Mesenchymal stem cell (in vitro differentiated cells and primary cell): Measurements from ENCODE around the gene OLIG3.

ENCODE experiments used
- DNase-seq: peaks from one replicate; pipeline ENCODE4 v3.0.0-alpha.2; 2013
- H2AFZ ChIP-seq: one replicate; pipeline ENCODE4 v1.6.1; 2013; ENCODE audit warnings: low read depth, mild to moderate bottlenecking, control low read depth, inconsistent platforms, low read length, moderate library complexity
- H2AK5ac ChIP-seq: 2 replicates; pipeline ENCODE4 v1.6.1; 2013; ENCODE audit warnings: low read length, moderate library complexity, mild to moderate bottlenecking, inconsistent platforms; ENCODE audit not compliant: severe bottlenecking
- H2BK120ac ChIP-seq: one replicate; pipeline ENCODE4 v1.6.1; 2013; ENCODE audit warnings: low read depth, mild to moderate bottlenecking, inconsistent platforms, low read length, moderate library complexity
- H2BK12ac ChIP-seq, 2 experiments: one replicate each; pipeline ENCODE4 v1.6.1; 2013; ENCODE audit warnings: inconsistent platforms in 2 of 2, low read length in 2 of 2, mild to moderate bottlenecking in 2 of 2, moderate library complexity in 2 of 2, control low read depth in 1 of 2
- H2BK15ac ChIP-seq: one replicate; pipeline ENCODE4 v1.6.1; 2013; ENCODE audit warnings: mild to moderate bottlenecking, low read depth, inconsistent platforms; ENCODE audit not compliant: poor library complexity, severe bottlenecking
- H2BK5ac ChIP-seq: 2 replicates; pipeline ENCODE4 v1.6.1; 2013; ENCODE audit warnings: low read depth, mild to moderate bottlenecking, low read length, control low read depth, inconsistent platforms; ENCODE audit not compliant: poor library complexity, severe bottlenecking
- H3K14ac ChIP-seq, 2 experiments: one replicate each; pipeline ENCODE4 v1.6.1; 2013; ENCODE audit warnings: inconsistent platforms in 2 of 2, low read length in 2 of 2, control low read depth in 1 of 2, mild to moderate bottlenecking in 1 of 2, moderate library complexity in 1 of 2
- H3K18ac ChIP-seq, 2 experiments: one replicate each; pipeline ENCODE4 v1.6.1; 2013; ENCODE audit warnings: inconsistent platforms in 2 of 2, low read length in 2 of 2, control low read depth in 1 of 2, low read depth in 1 of 2, mild to moderate bottlenecking in 1 of 2
- H3K23ac ChIP-seq, 2 experiments: one replicate each; pipeline ENCODE4 v1.6.1; 2013; ENCODE audit warnings: inconsistent platforms in 2 of 2, low read length in 2 of 2, mild to moderate bottlenecking in 2 of 2, moderate library complexity in 2 of 2, control low read depth in 1 of 2
- H3K27ac ChIP-seq: 2 replicates; pipeline ENCODE4 v1.5.1; 2013; ENCODE audit warnings: mild to moderate bottlenecking, moderate library complexity, low read length, control low read depth, inconsistent platforms; ENCODE audit not compliant: poor library complexity, severe bottlenecking
- H3K27me3 ChIP-seq, 2 experiments: 2 replicates each; pipeline versions ENCODE4 v1.6.1 to v1.7.0; 2013; ENCODE audit warnings: low read length in 2 of 2, mild to moderate bottlenecking in 2 of 2, moderate library complexity in 2 of 2, control low read depth in 1 of 2, inconsistent platforms in 1 of 2; ENCODE audit not compliant: control insufficient read depth in 1 of 2, insufficient read depth in 1 of 2
- H3K36me3 ChIP-seq, 2 experiments: 2 replicates each; pipeline versions ENCODE4 v1.6.1 to v1.7.0; 2013; ENCODE audit warnings: low read length in 2 of 2, control low read depth in 1 of 2, inconsistent platforms in 1 of 2, low read depth in 1 of 2, mild to moderate bottlenecking in 1 of 2; ENCODE audit not compliant: insufficient read depth in 2 of 2, control insufficient read depth in 1 of 2
- H3K4ac ChIP-seq, 2 experiments: one replicate each; pipeline ENCODE4 v1.6.1; 2013; ENCODE audit warnings: inconsistent platforms in 2 of 2, low read length in 2 of 2, mild to moderate bottlenecking in 2 of 2, moderate library complexity in 2 of 2, control low read depth in 1 of 2, low read depth in 1 of 2
- H3K4me1 ChIP-seq: 2 replicates; pipeline ENCODE4 v1.6.1; 2013; ENCODE audit warnings: low read depth, low read length, control low read depth; ENCODE audit not compliant: control insufficient read depth, insufficient read depth
- H3K4me2 ChIP-seq: 2 replicates; pipeline ENCODE4 v1.6.1; 2013; ENCODE audit warnings: low read length, mild to moderate bottlenecking, inconsistent platforms; ENCODE audit not compliant: poor library complexity, severe bottlenecking
- H3K4me3 ChIP-seq, 2 experiments: 2 replicates each; pipeline versions ENCODE4 v1.5.1 to v1.7.0; 2013; ENCODE audit warnings: low read length in 2 of 2, mild to moderate bottlenecking in 2 of 2, control low read depth in 1 of 2, low read depth in 1 of 2; ENCODE audit not compliant: insufficient read depth in 1 of 2
- H3K79me1 ChIP-seq: replicated peaks from 2 replicates; pipeline ENCODE4 v1.6.1; 2013; ENCODE audit warnings: mild to moderate bottlenecking, control low read depth, low read length, inconsistent platforms; ENCODE audit not compliant: poor library complexity, severe bottlenecking
- H3K9ac ChIP-seq: 2 replicates; pipeline ENCODE4 v1.7.0; 2013; ENCODE audit warnings: mild to moderate bottlenecking, low read length, moderate library complexity
- H3K9me3 ChIP-seq: 2 replicates; pipeline ENCODE4 v1.7.0; 2013; ENCODE audit warnings: mild to moderate bottlenecking, low read length; ENCODE audit not compliant: control insufficient read depth
- H4K8ac ChIP-seq: one replicate; pipeline ENCODE4 v1.6.1; 2013; ENCODE audit warnings: inconsistent platforms, mild to moderate bottlenecking, low read length, moderate library complexity
- H4K91ac ChIP-seq: one replicate; pipeline ENCODE4 v1.6.1; 2013; ENCODE audit warnings: mild to moderate bottlenecking, low read length, inconsistent platforms
- WGBS: methylation state at CpG from one replicate; pipeline ENCODE4 v1.1.7; 2013; ENCODE audit warnings: mixed read lengths; 5-methylcytosine and 5-hydroxymethylcytosine counted together

Gene OLIG3

DNA sequence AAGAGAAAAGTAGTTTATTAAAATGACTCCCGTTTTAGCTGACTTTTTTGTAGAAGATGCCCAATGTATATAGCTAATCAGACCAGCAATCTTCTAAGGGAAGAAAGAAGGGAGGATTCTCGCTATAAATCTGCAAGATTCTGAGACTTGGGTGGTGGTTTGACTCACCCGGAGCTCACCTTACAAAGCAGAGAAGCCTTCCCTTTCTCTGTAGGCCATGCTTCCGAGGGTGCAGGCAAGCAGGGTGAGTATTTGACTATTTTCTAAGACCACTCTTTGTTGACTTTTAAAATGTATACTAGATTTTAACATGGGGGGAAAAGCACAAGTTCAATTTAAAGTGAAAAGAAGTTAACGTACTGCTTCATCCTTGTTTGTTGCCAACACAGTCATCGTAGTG is 2.7 kb downstream of the OLIG3 start:
- Histone ChIP-seq H2BK12ac (no peak overlapping the region), H3K4me3 (no peak overlapping the region), H3K9ac (no peak overlapping the region), H2AK5ac (no peak overlapping the region), H3K14ac (no peak overlapping the region), H4K8ac (no peak overlapping the region), H2BK15ac (no peak overlapping the region), H2AFZ (no peak overlapping the region), H3K4me2 (no peak overlapping the region), H3K79me1 (no peaks in the 10 kb centered on the region), H2BK120ac (no peak overlapping the region), H3K23ac (no peak overlapping the region), H3K4me1 (peaks cover 26% of the 10 kb centered on the region), H2BK5ac (no peak overlapping the region), H3K27ac (no peak overlapping the region), H3K27me3 (peaks cover 99 to 100% of the 10 kb centered on the region in 2 experiments), H3K36me3 (no peaks in the 10 kb centered on the region), H4K91ac (no peak overlapping the region), H3K9me3 (no peaks in the 10 kb centered on the region), H3K4ac (no peak overlapping the region), H3K18ac (no peak overlapping the region)
- DNase-seq = no peak
- WGBS = 11% methylated on average over 4 of the region's 6 CpGs

DNA sequence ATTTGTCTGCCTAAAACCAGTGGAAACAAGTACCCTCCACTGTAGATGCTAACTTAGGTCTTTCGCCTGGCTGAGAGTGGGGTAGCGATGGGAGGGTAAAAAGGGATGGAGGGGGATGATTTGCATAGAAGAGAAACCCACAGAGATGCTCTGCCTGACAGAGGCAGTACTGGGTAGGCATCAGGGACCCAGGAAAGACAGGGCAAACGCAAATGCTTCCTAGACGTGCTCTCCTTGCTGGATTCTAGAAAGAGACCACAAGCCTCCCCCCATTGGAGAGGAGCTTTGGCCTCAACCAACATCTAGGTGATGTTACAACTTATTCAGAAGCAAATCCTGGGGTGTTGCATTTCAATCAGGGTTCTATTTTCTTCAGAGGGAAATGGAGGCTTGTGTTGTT is 3.2 kb downstream of the OLIG3 start:
- Histone ChIP-seq H3K23ac (no peak overlapping the region), H2BK12ac (no peak overlapping the region), H4K91ac (no peak overlapping the region), H3K18ac (no peak overlapping the region), H3K4ac (no peak overlapping the region), H4K8ac (no peak overlapping the region), H3K36me3 (no peaks in the 10 kb centered on the region), H3K27me3 (peaks cover 98 to 99% of the 10 kb centered on the region in 2 experiments), H2AK5ac (no peak overlapping the region), H3K4me2 (no peak overlapping the region), H3K4me3 (no peak overlapping the region), H3K27ac (no peak overlapping the region), H2AFZ (no peak overlapping the region), H2BK5ac (no peak overlapping the region), H3K9ac (no peak overlapping the region), H2BK15ac (no peak overlapping the region), H2BK120ac (no peak overlapping the region), H3K9me3 (no peaks in the 10 kb centered on the region), H3K14ac (no peak overlapping the region), H3K4me1 (peaks cover 24% of the 10 kb centered on the region), H3K79me1 (no peaks in the 10 kb centered on the region)
- 8% methylated on average over 4 of the region's 4 CpGs for WGBS
- no peak for DNase-seq

DNA sequence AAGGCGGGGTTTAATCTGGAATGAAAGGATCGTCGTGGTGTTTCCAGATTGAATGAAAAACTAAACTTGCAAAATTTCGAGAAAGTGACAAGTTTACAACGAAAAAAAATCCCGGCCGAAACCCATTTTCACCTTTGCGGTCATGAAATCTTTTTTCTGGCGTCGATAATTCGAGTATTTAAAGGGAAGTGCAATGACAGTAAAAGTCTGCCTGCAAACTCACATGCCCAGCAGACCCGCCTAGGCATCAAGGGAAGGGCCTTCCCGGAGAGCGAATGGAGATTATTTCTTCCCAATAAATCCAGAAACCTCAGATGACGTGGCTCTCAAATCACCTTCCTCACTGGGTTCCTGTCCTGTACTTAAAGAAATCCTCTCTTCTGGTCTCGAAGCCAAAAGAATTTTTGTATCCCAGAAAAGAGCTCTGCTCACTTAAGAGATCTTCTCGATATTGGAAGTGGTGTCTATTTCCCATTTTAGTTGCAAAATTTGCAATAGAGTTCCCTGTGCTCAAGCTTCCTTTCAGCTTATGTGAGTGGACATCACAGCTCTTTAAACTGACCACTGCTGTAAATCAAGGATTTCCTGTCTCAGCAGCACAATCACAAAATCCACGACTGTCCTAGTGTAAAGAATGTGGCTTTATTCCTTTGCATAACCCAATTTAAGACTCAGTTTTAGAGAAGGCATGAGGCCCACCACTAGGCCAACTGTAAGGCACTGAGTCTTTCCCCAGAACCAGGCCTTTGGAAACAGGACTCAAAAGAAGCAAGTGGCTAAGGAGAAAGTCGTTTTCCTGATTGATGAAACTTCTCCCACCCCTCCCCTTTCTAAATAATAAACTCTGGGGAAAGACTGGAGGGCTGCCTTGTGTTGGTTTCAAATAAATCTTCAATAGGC is 3.9 kb downstream of the OLIG3 start:
- no peak overlapping the region for H2AFZ ChIP-seq
- H3K79me1 ChIP-seq = no peaks in the 10 kb centered on the region
- H2BK12ac ChIP-seq = no peak overlapping the region
- H3K4ac ChIP-seq = no peak overlapping the region
- no peak overlapping the region for H4K91ac ChIP-seq
- DNase-seq = no peak
- no peaks in the 10 kb centered on the region for H3K36me3 ChIP-seq
- H3K4me3 ChIP-seq = no peak overlapping the region
- H2BK5ac ChIP-seq = no peak overlapping the region
- no peak overlapping the region for H2AK5ac ChIP-seq
- no peak overlapping the region for H2BK120ac ChIP-seq
- no peak overlapping the region for H2BK15ac ChIP-seq
- no peak overlapping the region for H3K9ac ChIP-seq
- H4K8ac ChIP-seq = no peak overlapping the region
- no peak overlapping the region for H3K18ac ChIP-seq
- no peaks in the 10 kb centered on the region for H3K9me3 ChIP-seq
- 17% methylated on average over 18 of the region's 19 CpGs for WGBS
- H3K27me3 ChIP-seq = peaks cover 95 to 100% of the 10 kb centered on the region in 2 experiments
- H3K23ac ChIP-seq = no peak overlapping the region
- peaks cover 20% of the 10 kb centered on the region for H3K4me1 ChIP-seq
- no peak overlapping the region for H3K4me2 ChIP-seq
- H3K14ac ChIP-seq = no peak overlapping the region
- H3K27ac ChIP-seq = no peak overlapping the region

DNA sequence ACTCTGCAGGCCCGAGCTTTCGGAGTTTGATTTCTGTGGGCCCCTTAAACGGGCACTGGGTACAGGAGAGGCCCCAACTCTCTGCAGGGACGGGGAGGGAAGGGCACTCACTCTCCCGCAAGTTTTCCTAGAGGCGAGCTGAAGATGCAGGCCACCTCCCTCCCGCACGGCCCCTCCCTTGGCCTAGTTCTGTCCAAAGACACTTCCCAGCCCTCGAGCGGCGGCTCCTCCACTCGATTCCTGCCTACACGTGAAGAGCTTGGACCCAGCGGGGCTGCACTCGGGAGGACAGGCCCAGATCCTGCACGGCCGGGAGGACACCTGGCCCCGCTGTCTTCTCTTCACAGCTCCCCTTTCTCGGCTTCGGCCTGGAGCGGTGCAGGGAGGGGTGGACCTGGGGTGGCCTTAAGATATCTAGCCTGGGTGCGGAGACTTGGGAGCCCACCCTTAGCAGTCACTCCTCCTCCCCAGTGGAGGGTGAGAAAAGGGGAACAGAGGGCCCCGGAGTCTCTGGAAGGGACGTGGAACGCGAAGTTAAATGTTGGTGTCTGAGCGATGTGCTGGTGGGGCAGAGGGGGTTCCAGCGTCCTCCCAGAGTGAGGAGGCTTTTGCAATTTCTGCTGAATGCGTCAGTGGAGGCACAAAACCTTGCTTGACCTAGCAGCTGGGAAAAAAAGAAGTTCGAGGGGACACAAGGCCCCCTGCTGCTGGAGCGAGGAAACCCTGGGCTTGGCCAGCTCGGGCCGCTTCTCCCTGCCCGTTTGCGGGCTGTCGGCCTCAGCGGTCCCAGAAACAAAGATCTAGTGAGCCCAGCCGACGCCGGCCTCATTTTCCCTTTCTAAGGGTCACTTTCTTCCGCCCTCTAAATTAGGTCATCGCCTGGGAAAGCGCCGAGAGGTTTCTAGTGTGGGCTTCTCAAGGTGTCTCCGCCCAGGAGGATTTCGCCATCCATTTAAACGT is 4.9 kb downstream of the OLIG3 start:
- no peak overlapping the region for H2BK120ac ChIP-seq
- no peak overlapping the region for H2AFZ ChIP-seq
- H4K8ac ChIP-seq = no peak overlapping the region
- no peak overlapping the region for H3K4me2 ChIP-seq
- no peak overlapping the region for H2BK5ac ChIP-seq
- H3K36me3 ChIP-seq = no peaks in the 10 kb centered on the region
- no peak overlapping the region for H3K4ac ChIP-seq
- H3K14ac ChIP-seq = no peak overlapping the region
- WGBS = 3% methylated on average over 38 of the region's 47 CpGs
- no peaks in the 10 kb centered on the region for H3K9me3 ChIP-seq
- peaks cover 95 to 98% of the 10 kb centered on the region in 2 experiments for H3K27me3 ChIP-seq
- no peak overlapping the region for H3K4me3 ChIP-seq
- no peak overlapping the region for H2AK5ac ChIP-seq
- no peak for DNase-seq
- no peak overlapping the region for H3K27ac ChIP-seq
- H2BK15ac ChIP-seq = no peak overlapping the region
- no peak overlapping the region for H2BK12ac ChIP-seq
- no peaks in the 10 kb centered on the region for H3K79me1 ChIP-seq
- no peak overlapping the region for H3K23ac ChIP-seq
- no peak overlapping the region for H3K18ac ChIP-seq
- no peak overlapping the region for H3K9ac ChIP-seq
- H3K4me1 ChIP-seq = peaks cover 19% of the 10 kb centered on the region
- no peak overlapping the region for H4K91ac ChIP-seq
